HG03565 (cell line): ENCODE results near the gene SOX6.
"Not testable (repeated sequence)": the region's sequence is repeated elsewhere in the genome, so short reads cannot be mapped to it uniquely, and the experiment has no call there.

Experiments
- ATAC-seq: cut with Tn5 transposase; IDR thresholded peaks from one replicate; pipeline ENCODE4 v1.9.1; 2021; ENCODE audit warnings: mild to moderate bottlenecking, moderate library complexity; ENCODE audit not compliant: unreplicated experiment

Gene SOX6

DNA sequence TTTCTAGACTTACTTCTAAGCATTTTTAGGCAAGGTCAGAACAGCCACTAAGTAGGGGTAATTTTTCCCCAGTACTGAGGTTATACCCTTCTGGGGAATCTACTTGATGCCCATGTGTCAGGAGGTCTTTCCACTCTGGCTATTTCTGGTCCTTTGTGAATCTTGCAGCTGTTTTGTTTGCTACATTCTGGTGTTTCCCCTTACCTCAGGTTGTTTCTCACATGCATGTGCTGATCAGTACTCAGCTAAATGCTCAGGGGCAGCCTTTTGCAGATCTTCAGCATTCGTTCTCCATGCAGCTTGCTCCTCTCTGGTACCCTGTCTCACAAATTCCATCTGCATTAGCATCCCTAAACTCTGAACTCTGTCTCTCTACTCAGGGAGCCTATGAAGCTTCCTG lies 303.6 kb downstream of the SOX6 start:
- ATAC-seq: no peak

DNA sequence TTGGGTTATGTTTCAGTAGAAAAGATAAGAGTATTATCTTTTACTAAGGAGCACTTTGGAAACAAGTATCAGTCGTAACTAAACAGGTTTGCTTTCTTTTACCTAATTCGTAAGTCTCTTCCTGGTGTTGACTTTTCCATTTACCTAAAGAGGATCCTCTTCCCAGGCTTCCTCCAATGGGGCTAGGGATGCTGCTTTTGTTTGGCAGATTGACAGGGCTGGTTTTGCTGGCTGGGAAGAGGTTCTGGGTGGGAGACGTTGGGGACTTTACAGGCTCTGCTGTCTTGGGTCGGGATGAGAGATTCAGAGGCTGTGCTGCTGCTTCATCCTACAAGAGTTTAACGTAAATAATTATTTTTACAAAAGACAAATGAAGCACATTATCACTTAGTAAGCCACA lies 306.7 kb downstream of the SOX6 start:
- ATAC-seq: no peak

DNA sequence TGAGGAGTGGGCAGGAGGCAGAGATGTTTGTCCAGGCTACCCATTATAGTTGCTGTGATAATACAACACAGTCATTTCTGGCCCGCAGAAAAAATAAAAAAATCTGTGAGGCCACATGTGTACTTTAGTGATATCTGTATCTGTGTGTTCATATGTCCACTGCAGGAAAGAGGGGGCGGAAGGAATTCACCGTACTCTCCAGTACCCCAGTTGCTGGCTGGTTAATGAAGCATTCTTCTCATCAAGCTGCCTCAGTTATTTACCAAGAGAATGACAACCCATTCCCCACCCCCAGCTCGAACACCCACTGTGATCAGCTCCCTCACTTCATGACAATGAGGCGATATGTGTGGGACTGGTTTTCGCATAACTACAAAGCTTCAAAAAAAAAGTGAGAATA lies 309.3 kb downstream of the SOX6 start:
- ATAC-seq: no peak

DNA sequence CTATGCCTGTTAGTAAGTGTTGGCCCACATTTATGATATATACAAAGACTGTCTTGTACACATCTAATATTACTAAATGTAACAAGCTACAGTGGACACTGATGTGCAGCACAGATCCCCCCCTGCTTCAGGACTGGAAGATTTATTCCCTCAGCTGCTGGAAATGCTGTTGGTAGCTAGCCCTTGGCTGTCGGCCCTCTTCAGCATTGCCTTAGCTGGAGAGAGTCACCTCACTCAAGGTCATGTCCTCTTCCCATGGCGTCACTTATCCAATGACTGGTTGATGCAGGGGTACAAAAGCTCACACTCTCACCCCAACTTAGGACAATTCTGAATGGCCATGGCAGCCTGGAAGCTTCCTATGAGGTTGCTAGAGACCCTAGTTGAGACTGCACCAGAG lies 312.7 kb downstream of the SOX6 start:
- ATAC-seq: no peak

DNA sequence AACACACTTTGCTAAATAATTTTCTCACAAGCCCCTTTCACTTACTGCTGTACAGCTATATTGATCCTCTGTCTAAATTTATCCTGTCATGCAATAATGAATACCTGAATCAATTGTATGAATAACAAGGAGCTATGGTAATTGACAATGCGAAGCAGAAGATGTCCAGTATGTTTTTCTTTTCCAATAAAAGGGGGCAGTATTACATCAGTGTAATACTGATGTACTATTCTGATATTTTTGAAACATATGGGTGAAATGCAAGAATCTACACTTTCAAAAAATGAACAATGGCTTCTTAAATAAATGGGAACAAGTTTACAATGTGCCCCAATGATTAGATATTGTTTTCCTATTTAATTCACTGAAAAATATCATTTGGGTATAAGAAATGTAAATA lies 315.1 kb downstream of the SOX6 start:
- ATAC-seq: no peak

DNA sequence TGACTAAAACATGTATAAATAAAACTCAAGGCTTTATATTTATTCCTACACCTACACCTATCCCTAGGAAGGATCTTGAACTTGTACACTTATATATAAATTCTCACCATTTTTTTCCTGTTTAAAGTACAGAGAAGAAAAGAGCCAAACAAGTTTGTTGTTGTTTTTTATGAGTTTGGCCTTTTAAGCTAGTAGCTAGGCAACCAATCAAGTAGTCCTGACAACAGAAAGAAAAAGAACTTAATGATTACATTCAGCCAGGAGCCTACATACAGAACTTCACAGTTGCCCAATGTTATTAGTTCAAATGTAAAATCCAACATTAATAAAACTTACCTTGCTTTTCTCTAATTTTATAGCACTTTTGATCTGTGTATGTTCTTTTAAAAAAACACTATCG lies 316.2 kb downstream of the SOX6 start:
- no peak for ATAC-seq

DNA sequence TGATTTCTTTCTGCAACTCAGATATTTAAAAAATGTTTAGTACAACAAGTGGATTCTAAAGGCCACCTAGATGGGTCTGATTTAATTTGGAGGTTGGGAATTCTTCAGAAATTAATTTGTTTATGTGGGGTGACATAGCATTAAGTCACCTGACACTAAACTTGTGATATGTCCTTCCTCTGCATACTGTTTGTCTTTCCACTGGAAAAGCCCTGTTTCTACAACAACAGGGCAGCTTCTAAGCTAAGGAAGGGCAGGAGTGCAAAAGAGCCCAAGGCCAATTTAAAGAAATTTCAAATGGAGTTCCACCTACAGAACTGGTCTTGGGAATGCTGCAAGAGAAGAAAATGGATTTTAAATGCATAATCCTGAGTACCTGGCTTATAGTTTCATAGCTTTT lies 319.2 kb downstream of the SOX6 start:
- ATAC-seq: no peak

DNA sequence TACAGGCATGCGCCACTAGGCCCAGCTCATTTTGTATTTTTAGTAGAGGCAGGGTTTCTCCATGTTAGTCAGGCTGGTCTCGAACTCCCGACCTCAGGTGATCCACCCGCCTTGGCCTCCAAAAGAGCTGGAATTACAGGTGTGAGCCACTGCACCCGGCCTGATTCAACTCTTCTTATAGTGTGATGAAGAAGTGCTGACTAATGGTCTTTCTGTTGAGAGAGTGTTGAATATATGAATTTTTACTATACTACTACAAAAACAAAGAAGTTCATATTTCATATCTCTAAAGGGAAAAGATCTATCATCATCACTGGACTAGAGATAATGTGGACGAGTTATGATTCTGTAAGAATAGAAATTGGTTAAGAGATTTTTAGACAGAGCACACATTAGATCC lies 320.1 kb downstream of the SOX6 start:
- no peak for ATAC-seq

DNA sequence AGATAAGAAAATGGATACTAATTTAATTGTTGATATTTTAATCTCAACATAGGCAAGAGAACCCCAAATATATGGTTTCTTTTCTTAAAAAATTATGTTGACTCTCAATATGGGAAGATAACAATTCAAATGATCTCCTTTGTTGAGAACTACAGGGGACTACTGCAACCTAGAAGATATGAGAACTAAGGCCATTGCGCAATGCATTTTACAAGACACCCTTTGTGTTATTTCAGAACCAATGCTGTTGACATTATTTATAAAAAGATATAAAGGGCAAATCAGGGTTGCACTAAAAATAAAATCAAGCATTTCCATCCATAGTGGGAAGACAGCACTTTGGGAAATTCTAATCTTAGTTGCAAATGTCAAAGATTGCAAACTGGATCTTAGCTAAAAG lies 322.3 kb downstream of the SOX6 start:
- ATAC-seq: no peak

DNA sequence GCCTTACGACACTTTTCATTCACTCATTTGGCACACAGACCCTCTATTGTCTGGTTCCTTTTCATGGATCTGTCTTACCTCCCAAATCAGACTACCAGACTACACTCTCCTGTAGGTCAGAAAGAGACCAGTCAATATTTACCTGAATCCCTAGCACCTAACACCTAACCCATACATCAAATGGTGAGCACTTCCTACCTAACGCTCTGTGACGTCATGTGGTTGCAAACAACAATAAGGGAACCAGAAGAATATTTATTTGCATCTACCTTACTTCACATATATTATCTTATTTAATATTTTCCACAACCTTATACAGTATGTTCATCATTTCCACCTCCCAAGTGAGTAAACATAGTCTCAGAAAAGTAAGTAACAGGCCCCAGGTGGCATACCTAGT lies 323.4 kb downstream of the SOX6 start:
- ATAC-seq: no peak

DNA sequence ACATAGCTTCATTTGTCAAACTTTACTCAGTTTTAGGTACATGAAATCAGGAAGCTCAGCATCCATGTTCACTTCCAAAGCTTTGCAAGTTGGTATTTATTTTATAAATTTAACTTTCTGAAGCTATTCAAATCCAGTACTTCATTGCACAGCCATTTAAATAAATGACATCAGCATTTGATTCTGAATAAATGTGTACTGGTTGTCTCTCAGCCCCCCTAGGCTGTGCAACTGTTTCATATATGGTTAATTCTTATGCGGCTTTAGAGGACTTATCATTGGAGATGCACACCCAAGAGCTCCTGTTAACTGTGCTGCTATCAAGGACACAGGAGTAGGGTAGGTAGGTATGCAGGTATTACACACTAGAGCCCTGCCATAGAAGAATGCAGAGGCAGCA lies 325.1 kb downstream of the SOX6 start:
- no peak for ATAC-seq

DNA sequence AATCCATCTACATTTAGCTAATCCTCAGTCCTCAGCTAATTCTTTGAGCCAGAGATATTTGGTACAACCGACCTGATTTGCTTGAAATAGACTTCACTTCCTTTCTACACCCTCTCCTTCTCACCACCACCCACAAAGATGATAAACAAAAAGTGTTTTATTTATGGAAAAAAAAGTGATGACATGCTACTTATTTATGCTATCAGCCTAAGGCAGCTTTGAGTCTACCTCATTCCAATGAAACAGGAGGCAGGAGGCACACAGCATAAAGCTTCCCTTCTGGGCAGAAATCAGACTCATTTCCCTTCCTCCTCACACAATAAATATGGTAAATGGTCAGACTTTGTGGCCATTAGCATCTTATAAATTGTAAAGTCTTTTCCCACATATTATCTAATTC lies 325.7 kb downstream of the SOX6 start:
- ATAC-seq: no peak

DNA sequence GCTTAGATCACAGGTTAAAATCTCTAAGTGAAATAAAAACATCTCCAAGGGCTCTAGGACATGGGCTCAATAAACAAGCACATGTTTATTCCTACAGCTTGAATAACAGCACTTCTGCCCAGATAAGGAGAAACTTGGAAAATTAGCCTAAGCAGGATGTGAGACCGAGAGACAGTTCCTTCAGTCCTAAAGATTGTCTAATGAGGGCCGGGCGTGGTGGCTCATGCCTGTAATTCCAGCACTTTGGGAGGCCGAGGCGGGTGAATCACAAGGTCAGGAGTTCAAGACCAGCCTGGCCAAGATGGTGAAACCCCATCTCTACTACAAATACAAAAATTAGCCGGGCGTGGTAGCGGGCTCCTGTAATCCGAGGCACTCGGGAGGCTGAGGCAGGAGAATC lies 327.2 kb downstream of the SOX6 start:
- not testable (repeated sequence) for ATAC-seq

DNA sequence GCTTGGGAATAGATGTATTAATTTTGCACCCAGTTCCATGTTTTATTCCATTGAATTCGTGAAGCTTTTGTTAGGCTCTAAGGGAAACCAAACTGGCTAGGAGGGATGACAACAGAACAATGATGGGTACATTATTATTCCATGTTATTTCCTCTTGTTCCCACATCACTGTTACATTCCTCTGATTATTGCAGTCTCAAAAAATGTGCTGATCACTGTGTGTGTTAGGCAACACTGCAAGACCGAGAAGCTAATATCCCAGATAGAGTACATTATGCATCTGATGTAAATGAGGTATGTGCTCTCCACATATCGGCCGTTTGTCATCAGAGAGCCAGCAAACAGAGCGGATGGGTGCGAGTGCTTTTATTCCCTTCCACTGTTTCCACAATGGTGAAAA lies 327.9 kb downstream of the SOX6 start:
- no peak for ATAC-seq

DNA sequence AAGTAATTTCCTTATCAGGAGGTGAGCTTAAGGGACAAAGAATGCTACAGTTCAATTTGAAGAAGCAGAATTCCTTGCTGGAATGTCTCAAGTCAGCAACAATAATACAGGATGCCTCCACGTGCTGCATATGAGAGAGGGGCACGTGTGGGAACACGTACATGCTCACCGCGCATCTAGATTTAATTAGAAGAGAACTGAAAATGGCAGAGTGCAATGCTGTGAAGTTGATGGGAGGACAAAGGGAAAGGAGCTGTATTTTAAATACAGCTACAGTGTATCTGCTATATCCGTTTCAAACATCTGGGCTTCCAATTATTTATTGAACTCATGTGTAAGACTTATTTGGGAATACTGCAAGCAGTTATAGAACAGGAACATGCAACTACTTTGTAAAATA lies 328.7 kb downstream of the SOX6 start:
- no peak for ATAC-seq

DNA sequence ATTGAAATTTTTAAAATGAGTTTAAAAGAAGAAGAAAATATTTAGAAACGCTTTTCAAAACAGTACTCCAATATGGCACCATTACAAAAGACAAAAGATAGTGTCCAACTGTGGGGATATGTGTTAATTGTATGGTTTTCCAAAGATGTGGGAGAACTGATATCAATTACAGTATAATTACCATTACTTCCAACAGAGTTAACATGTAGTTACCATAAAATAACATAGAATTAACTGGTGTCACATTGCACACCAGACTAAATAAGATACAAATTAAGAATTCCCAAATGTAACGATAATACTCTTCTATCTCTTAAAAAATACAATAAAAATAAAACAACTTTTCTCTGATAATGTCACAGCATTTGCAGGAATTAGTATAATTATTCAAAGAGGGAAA lies 329.5 kb downstream of the SOX6 start:
- ATAC-seq: no peak

DNA sequence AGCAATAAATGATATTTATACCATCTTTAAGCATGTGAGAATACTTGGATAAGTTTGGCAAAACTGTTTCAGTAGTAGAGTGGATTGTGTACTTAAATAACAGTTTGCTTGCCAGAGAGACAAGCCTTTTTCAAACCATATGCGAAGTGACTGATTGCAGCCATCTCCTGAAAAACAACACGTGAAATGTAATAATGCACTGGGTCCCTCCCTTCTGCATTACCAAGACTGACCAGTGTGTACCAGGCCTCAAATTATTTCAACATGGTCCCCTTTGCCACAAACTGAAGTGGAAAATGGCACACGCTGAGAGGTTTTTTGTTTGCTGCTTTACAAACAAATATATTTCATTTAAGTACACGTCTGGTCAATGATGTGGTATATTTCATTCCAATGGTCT lies 337.4 kb downstream of the SOX6 start:
- ATAC-seq: no peak

DNA sequence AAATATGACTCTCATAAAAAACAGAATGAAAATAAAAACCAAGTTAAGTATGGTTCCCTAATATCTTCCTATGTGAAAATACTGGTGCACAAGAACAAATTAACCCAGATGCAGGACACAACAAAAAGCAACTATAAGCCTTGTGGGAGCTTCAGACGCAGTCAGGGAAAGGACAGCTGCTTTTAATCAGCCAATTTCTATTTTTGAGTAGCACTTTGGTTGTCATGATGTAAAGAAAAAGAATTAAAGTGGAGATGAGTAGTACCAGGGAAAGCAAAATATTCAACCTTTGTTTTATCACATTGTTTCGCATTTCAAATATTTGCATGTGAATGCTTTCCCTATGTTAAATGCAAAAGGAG lies 339.9 kb downstream of the SOX6 start:
- ATAC-seq: no peak

DNA sequence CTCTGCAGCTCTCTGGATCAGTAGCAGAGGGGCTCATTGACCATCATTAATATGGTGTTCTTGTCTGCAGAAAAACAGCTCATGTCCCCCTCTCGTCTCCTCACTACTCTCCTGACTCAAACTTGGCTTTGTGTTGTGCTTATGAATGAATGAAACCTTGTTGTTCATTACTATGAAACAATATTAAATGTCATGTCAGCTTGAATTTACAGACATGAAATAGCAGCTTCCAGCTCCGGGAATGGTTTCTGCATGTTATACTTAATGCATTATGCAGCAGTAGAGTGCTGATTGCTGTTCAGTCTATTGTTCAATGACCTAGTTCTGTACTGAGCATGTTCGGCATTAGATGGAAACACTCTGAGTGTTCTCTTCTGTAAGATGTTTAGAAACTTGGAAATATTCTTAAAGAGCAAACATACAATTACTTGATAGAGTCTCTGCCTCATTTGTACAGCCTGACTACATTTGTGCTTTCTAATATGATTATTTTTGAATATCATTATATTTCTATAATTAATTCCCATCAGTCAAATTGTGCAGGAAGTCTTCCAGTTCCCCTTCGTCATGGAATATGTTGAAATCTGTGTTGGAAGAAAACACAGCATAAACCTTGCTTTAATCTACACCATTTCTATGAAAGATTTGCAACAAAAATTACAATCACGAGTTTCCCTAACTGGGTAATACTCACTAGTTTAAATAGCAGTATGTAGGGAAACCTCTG lies 340.4 kb downstream of the SOX6 start:
- no peak for ATAC-seq

DNA sequence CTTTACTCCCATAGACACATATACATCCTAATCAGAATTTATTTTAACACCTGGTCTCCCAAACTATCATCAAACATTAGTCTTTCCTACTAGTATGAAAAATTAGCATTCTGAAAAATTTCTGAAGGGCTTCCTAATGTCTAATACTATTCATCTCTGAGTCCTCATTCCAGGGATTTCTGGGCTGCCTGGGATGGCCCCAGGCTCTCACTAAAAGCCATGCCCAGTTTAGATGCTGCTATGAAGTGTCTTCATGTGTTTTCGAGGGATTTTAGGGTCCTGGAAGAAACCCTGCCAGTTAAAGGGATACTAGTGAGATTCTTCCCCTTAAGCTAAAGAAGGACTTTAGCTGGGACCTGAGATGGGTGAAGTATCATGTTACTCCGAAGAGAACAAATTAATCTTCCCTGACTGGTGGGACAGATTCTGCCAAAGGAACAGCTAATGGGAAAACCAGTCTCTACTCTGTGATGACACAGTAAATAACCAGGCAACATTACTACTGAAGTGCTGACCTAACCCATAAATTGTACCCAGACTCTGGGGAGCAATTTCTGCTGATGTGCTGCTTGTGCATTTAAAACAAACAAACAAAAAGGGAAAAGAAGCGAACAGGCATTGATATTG lies 342.6 kb downstream of the SOX6 start:
- no peak for ATAC-seq

DNA sequence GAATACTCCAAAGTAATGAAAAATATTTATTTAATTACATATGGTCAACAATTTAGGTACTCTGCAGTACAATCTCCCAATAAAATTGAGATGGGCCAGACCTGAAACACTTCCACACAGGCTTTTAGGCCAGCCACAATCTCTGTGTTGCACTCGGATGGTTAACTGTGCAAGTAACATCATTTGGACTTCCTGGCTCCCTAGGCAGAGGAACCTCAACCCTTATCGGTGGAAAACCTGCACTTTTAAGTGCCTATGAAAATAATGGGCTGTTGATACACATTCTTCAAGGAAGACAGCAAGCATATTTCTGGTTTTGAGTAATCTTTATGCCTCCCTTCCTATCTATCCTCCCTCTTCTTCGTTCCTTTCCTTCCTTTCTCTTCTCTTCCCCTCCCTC lies 343.1 kb downstream of the SOX6 start:
- no peak for ATAC-seq

DNA sequence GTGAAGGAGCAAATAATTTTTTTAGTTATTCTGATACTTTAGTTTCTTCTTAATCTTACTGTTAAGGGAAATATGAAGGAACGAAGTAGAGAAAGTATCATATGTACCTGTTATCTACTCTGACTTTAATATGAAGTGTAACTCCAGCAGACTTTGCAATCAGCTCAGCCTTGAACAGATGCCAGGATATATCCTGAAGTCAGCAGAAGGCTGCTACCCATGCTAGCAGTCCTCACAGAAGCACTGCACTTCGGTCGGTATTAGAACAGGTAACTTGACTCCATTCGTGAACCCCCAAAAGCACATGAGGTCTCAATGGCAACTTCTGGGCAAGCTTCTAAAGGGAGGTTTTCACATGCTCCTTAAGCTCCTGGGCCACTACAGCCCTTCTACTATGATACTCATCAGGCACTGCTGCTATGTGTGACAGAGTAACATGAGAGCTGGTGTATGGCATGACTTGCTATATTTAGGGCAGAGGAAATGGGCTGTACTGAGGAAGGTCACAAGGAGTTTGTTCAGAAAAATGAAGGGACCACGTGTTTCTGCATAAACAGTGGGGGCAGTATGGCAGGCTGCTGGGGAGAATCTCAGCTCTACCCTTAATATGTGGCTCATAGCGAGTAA lies 344.1 kb downstream of the SOX6 start:
- ATAC-seq: no peak

DNA sequence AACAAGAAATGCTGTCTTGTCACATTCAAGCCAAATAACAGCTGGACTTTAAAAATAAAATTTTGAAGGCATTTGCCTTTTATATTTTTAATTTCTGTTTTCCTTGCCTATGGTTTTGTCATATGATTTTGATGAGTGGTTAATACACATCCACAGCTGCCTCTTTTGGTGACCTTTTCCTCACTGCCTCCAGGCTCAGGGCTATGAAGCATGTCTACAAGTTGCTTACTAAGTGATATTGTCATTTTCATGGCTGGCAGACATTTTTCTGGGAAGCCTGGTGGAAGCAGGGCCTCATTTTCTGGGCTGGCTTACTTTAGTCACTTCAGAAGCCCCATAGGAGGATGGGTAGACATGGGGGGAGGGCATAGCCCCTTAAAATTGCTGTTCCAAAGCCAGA lies 344.9 kb downstream of the SOX6 start:
- no peak for ATAC-seq
